Activated CD8-positive, alpha-beta T cell treated with anti-CD3 and anti-CD28 coated beads for 36 hours (primary cell): Measurements from ENCODE around the gene REC8. TPM values are rescaled to one million over a fixed set of nuclear protein-coding genes. Genes with fewer than 3 reads are reported as not detected.

ENCODE experiments used
- ATAC-seq: fragments of 200-7000 bp; cut with Tn5 transposase; one replicate; pipeline ENCODE4 v1.10.0; 2021; ENCODE audit warnings: mild to moderate bottlenecking, moderate library complexity
- CTCF ChIA-PET: fragments of 350-600 bp; sonication (Branson Sonifier 250); formaldehyde crosslinking; loops from one replicate; lab custom pipeline; 2021; ENCODE audit warnings: antibody characterized with exemption; lab: Charles Lee
- POLR2A ChIA-PET: fragments of 350-600 bp; sonication (Branson Sonifier 250); formaldehyde crosslinking; loops from one replicate; lab custom pipeline; 2021; ENCODE audit warnings: antibody characterized with exemption; lab: Charles Lee
- DNase-seq: peaks from one replicate; pipeline ENCODE4 v3.0.0-alpha.2; 2020
- H3K27ac Mint-ChIP-seq: one replicate; pipeline ENCODE4 v1.8.0; 2021; ENCODE audit warnings: mild to moderate bottlenecking, mixed read lengths
- H3K27me3 Mint-ChIP-seq: one replicate; pipeline ENCODE4 v1.8.0; 2021; ENCODE audit warnings: mixed read lengths
- H3K36me3 Mint-ChIP-seq: one replicate; pipeline ENCODE4 v1.8.0; 2021; ENCODE audit warnings: low read depth, mixed read lengths
- H3K4me1 Mint-ChIP-seq: one replicate; pipeline ENCODE4 v1.8.0; 2021; ENCODE audit warnings: low read depth, mixed read lengths
- H3K4me3 Mint-ChIP-seq: one replicate; pipeline ENCODE4 v1.8.0; 2021; ENCODE audit warnings: mild to moderate bottlenecking, moderate library complexity, mixed read lengths
- H3K9me3 Mint-ChIP-seq: one replicate; pipeline ENCODE4 v1.8.0; 2021; ENCODE audit warnings: mixed read lengths
- intact Hi-C: fragments of 100-400 bp; cut with micrococcal nuclease; formaldehyde crosslinking; loops from one replicate; pipeline ENCODE4 v1.10.0; 2022
- total RNA-seq, 2 experiments: library from RNA; stranded (reverse); gene quantifications; one replicate each; pipeline ENCODE4 v1.2.3, GENCODE V29; 2021
- TF ChIP-seq, protein P1 (sequence below): fragments of 200-600 bp; IDR thresholded peaks from one replicate; pipeline ENCODE4 v1.8.0; 2022; ENCODE audit warnings: antibody characterized with exemption, mild to moderate bottlenecking

The REC8 gene
- total RNA-seq, 2 experiments from 2014 or later = 25.0 to 32.9 TPM

DNA sequence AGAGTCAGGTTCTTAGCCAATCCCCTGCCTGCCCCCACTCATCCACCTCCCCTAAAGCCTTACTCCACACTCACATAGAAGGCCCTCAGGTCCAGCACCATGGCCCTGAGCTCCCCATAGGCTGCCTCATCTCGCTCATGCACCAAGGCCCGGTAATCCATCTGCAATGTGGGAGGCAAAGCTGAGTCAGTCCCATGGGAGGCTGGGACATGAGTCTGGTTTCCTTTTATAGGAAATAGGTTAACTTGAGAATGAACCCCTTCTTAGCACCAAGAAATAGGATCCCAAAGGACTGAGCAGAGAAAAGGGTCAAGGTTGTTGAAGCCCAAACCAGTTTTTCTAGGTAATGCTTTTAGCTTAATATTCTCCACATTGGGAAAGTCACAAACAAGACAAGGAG lies 28.4 kb upstream of the REC8 start:
- ChIA-PET POLR2A (interaction anchor here (0.8 to 10.7 kb wide), 7 partner anchors 10 to 70 kb away, joined by 3 to 178 read pairs (median 4); partner anchors contain the start of genes CHMP4A, DCAF11, IRF9 and NRL), CTCF (interaction anchor here (1.3 to 1.8 kb wide), 4 partner anchors 17 to 165 kb away, joined by 3 to 10 read pairs (median 6); partner anchors contain the start of genes CIDEB and IRF9)
- Mint-ChIP-seq H3K9me3 (no peaks in the 10 kb centered on the region), H3K36me3 (peaks cover 67% of the 10 kb centered on the region), H3K4me3 (no peak overlapping the region), H3K27ac (peak overlapping the region; percentile 72), H3K4me1 (peaks cover 54% of the 10 kb centered on the region), H3K27me3 (no peaks in the 10 kb centered on the region)
- no peak for ATAC-seq
- TF ChIP-seq, protein P1, sequence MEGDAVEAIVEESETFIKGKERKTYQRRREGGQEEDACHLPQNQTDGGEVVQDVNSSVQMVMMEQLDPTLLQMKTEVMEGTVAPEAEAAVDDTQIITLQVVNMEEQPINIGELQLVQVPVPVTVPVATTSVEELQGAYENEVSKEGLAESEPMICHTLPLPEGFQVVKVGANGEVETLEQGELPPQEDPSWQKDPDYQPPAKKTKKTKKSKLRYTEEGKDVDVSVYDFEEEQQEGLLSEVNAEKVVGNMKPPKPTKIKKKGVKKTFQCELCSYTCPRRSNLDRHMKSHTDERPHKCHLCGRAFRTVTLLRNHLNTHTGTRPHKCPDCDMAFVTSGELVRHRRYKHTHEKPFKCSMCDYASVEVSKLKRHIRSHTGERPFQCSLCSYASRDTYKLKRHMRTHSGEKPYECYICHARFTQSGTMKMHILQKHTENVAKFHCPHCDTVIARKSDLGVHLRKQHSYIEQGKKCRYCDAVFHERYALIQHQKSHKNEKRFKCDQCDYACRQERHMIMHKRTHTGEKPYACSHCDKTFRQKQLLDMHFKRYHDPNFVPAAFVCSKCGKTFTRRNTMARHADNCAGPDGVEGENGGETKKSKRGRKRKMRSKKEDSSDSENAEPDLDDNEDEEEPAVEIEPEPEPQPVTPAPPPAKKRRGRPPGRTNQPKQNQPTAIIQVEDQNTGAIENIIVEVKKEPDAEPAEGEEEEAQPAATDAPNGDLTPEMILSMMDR = no peak
- no peak for DNase-seq
- intact Hi-C loops = no loop called here

DNA sequence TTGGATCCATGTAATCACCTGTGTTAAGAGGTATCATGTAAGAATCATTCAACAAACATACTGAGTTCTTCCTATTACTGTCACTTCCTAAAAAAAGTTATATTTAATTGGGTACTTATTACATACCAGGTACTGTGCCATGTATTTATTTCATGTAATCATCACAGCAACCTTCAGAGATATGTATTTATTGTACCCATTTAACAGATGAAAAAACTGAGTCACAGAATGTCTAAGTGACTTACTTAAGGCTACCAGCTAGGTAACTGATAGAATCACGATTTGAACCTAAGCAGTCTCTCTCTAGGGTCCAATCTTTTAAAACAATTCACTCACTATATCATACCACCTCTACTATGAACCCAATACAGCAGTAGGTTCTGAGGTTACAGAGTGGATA lies 27.4 kb upstream of the REC8 start:
- TF ChIP-seq, protein P1 = no peak
- Mint-ChIP-seq H3K27ac (peak overlapping the region; percentile 67), H3K36me3 (peaks cover 67% of the 10 kb centered on the region), H3K4me3 (peak overlapping the region; percentile 89), H3K9me3 (no peaks in the 10 kb centered on the region), H3K4me1 (peaks cover 54% of the 10 kb centered on the region), H3K27me3 (no peaks in the 10 kb centered on the region)
- ChIA-PET POLR2A (interaction anchor here (0.9 to 10.7 kb wide), 5 partner anchors 9 to 45 kb away, joined by 3 to 178 read pairs (median 4); partner anchors contain the start of genes DCAF11, IRF9 and NRL), CTCF (interaction anchor here (1.3 to 8.0 kb wide), 4 partner anchors 16 to 164 kb away, joined by 3 to 91 read pairs (median 8); partner anchors contain the start of genes CIDEB and IRF9)
- intact Hi-C loops = no loop called here
- no peak for DNase-seq
- no peak for ATAC-seq

DNA sequence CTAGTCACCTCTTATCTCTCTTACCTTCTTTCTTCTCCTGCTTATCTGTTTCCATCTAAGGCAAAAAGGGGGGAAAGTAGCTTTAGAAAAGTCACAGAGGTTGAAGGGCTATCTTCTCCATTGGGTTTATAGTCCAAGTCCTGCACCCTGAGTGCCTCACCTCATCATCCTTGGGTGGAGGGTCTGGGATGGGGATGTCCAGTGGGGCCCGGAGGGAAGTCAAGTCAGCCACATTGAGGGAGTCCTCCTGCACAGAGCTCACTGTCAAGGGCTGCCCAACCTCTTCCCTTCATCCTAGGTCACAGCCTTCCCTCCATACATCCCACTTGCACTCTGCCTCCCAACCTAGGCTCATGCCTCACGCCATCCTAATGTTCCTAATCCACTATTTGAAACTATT lies 26.7 kb upstream of the REC8 start:
- TF ChIP-seq, protein P1 = no peak
- H3K27me3 Mint-ChIP-seq = no peaks in the 10 kb centered on the region
- peak overlapping the region; percentile 98 for H3K27ac Mint-ChIP-seq
- peak overlapping the region; percentile 89 for H3K4me3 Mint-ChIP-seq
- no peaks in the 10 kb centered on the region for H3K9me3 Mint-ChIP-seq
- H3K36me3 Mint-ChIP-seq = peaks cover 65% of the 10 kb centered on the region
- POLR2A ChIA-PET = interaction anchor here (1.0 to 10.7 kb wide), 12 partner anchors 8 to 69 kb away, joined by 3 to 178 read pairs (median 6); partner anchors contain the start of genes CHMP4A, DCAF11, IPO4 and IRF9
- CTCF ChIA-PET = interaction anchor here (1.2 to 8.0 kb wide), 9 partner anchors 9 to 163 kb away, joined by 3 to 91 read pairs (median 9); partner anchors contain the start of genes CIDEB, IRF9 and PSME1
- intact Hi-C loops = no loop called here
- DNase-seq = no peak
- ATAC-seq = no peak
- H3K4me1 Mint-ChIP-seq = peaks cover 54% of the 10 kb centered on the region

DNA sequence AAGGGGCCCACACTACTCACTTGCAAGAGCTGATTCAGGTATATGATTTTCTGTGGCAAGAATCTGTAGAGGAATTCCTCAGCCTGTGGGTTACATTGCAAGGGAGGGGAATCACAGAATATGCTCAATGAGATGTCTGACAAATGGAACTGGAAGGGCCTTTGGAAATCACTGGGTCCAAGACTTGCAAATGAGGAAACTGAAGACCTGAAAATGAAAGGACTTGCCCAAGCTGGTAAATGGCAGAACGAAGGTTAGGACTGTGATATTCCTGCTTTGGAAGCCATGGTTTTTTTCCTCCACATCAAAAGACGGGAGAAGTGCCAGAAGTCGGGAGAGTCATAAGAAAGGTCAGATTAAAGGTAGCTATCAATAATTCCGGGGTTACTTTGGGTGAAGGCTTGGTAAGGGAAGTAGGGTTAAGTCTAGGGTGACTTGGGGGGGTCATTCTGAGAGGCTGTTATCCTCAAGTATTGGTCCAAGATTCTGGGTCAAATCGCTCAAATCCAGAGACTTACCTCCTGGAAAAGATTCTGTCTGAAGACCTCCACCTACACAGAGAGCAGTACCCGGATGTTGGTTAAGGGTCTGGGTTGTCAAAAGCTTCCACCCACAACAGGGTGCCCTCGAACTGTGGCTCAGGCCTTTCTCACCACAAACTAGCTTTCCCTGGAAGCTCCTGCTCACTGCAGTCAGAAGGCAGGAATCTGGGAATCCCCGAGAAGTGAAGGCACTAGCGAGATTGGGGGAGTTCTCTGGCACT lies 26.0 kb upstream of the REC8 start:
- Mint-ChIP-seq H3K9me3 (no peaks in the 10 kb centered on the region), H3K36me3 (peaks cover 65% of the 10 kb centered on the region), H3K27me3 (no peaks in the 10 kb centered on the region), H3K27ac (peak overlapping the region; percentile 98), H3K4me1 (peaks cover 60% of the 10 kb centered on the region), H3K4me3 (peak overlapping the region; percentile 89)
- ChIA-PET CTCF (interaction anchor here (0.9 to 8.0 kb wide), 13 partner anchors 9 to 162 kb away, joined by 3 to 91 read pairs (median 6); partner anchors contain the start of genes CIDEB, DCAF11, IRF9 and NRL), POLR2A (interaction anchor here (0.8 to 10.7 kb wide), 16 partner anchors 9 to 125 kb away, joined by 3 to 178 read pairs (median 5); partner anchors contain the start of genes CHMP4A, DCAF11, IPO4 and IRF9)
- TF ChIP-seq, protein P1 = no peak
- DNase-seq (peak; percentile 43), ATAC-seq (no peak)
- intact Hi-C loops = no loop called here
